ENCODE measurements around the gene PLXNB2.
"Not testable (repeated sequence)": the region's sequence is repeated elsewhere in the genome, so short reads cannot be mapped to it uniquely, and the experiment has no call there.

The PLXNB2 gene, protein sequence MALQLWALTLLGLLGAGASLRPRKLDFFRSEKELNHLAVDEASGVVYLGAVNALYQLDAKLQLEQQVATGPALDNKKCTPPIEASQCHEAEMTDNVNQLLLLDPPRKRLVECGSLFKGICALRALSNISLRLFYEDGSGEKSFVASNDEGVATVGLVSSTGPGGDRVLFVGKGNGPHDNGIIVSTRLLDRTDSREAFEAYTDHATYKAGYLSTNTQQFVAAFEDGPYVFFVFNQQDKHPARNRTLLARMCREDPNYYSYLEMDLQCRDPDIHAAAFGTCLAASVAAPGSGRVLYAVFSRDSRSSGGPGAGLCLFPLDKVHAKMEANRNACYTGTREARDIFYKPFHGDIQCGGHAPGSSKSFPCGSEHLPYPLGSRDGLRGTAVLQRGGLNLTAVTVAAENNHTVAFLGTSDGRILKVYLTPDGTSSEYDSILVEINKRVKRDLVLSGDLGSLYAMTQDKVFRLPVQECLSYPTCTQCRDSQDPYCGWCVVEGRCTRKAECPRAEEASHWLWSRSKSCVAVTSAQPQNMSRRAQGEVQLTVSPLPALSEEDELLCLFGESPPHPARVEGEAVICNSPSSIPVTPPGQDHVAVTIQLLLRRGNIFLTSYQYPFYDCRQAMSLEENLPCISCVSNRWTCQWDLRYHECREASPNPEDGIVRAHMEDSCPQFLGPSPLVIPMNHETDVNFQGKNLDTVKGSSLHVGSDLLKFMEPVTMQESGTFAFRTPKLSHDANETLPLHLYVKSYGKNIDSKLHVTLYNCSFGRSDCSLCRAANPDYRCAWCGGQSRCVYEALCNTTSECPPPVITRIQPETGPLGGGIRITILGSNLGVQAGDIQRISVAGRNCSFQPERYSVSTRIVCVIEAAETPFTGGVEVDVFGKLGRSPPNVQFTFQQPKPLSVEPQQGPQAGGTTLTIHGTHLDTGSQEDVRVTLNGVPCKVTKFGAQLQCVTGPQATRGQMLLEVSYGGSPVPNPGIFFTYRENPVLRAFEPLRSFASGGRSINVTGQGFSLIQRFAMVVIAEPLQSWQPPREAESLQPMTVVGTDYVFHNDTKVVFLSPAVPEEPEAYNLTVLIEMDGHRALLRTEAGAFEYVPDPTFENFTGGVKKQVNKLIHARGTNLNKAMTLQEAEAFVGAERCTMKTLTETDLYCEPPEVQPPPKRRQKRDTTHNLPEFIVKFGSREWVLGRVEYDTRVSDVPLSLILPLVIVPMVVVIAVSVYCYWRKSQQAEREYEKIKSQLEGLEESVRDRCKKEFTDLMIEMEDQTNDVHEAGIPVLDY (N-terminal part only)

GRCh38 chr22:50306753-50307749 is at the start of gene PLXNB2:
TSS of gene PLXNB2 (minus strand) at chr22:50307646. CDS start at chr22:50290584, 17,062 bp downstream.
- DNase-seq (ENCODE audit: low read depth in 2 of 2): peak; percentile 53 to 57

DNA sequence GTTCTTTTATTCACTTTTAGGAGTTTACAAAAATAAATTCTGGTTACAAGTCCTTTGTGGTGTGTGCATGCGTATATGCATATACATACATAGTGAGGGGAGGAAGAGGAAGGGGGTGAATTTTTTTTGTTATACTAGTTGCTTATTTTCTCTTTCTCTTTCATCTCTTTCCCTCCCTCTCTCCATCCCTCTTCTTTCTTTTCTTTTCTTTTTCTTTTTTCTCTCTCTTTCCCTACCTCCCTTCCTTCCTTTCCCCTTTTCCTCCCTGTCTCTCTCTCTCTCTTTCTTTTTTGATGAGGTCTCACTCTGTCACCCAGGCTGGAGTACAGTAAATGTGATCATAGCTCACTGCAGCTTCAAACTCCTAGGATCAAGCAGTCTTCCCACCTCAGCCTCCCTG is 49.8 kb upstream of the PLXNB2 start:
- no peak for DNase-seq (ENCODE audit: low read depth in 2 of 2)

DNA sequence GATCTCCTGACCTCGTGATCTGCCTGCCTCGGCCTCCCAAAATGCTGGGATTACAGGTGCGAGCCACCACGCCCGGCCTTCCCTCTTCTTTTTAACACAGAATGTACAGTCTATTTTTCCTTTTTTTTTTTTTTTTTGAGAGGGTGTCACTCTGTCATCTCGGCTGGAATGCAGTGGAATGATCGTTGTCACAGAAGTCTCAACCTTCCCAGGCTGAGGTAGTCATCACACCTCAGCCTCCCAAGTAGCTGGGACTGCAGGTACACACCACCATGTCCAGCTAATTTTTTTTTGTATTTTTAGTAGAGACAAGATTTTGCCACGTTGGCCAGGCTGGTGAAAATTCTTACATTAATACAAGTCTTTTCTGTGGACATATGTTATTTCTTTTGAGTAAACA is 48.7 kb upstream of the PLXNB2 start:
- DNase-seq (ENCODE audit: low read depth in 2 of 2): no peak

DNA sequence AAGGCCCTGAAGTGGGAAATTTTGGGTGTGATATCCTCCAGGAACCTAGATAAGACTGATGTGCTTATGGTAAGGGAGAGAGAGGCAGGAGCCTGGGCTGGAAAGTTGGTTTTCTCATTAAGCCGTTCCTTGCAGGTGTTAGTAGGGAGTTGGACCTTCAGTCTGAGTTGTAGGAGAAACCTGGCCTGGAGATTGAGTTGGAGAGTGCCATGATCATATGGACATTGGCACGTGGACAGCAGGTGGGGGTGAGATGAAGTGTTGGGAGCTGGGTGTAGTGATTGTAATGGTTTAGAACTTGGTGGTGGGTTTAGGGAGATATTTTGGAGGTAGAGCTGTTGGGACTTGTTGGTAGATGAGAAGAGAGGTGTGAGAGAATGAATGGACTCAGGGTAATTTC is 40.6 kb upstream of the PLXNB2 start:
- no peak for DNase-seq (ENCODE audit: low read depth in 2 of 2)

DNA sequence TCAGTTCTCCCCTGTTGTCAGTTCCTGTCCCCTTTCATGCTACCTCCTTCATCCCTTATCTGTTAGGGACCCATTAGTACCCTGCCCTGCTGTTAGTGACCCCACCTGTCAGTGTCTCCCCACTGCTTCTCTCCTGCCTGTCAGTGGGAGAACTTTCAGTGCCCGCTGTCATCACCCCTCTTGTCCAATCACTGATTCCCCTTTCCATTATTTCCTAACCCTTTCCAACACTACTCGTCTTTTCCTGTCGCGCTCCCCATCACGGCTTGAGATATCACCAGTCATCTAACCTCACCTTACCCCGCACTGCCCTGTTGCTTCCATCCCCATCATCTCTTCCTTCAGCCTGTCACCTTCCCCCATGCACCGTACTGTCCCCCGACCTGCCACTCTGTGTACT is 39.7 kb upstream of the PLXNB2 start:
- DNase-seq (ENCODE audit: low read depth in 2 of 2): no peak

GRCh38 chr22:50346470-50346869 is 39.0 kb upstream of the PLXNB2 start:
- no peak for DNase-seq (ENCODE audit: low read depth in 2 of 2)

GRCh38 chr22:50343541-50343935 is 36.1 kb upstream of the PLXNB2 start:
- DNase-seq (ENCODE audit: low read depth in 2 of 2): no peak

DNA sequence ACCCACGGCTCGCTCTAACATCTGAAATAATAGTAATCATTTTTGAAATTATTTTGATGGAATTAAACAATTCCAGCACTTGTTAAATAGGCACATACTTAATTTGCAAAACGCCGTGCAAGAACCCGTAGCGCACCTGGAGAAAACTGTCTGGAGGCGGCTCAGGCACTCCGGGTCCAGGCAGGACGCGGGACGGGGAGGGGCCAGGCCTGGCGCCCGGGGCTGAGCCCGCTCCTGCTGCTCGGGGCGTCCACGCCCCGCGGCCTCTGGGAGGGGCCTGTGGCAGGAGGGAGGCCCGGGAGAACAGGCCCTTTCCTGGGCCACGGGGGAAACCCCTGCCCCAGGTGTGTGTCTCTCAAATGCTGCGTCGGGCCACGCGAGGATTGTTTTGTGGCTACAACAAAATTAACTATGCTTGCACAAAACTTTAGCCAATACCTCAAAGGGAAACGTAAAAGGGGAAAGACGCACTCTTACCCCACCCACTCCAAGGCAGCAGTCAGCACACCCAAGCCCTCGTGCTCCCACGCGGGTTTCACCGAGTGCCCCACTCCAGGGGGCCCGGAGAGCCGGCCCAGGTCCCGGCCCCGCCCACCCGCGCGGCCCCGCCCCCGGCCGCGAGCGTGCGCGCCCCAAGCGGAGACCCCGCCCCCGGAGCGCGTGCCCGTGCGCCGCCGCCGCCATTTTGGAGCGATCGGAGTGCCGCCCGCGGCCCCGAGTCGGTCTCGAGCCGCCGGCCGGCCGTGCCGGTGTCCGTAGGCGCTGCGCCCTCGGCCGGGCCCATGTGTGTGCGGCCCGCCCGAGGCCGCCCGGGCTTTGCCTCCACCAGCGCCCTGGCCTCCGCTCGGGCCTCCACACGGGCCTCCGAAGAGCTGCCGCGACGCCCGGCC is 35.5 kb upstream of the PLXNB2 start, which contains the start of gene PPP6R2:
TSS of gene PPP6R2 (plus strand) at position 677 of the 890 bp plus-strand sequence. CDS start 50,582 bp downstream, outside the sequence.
- no peak for DNase-seq (ENCODE audit: low read depth in 2 of 2)

GRCh38 chr22:50341977-50342650 is 34.7 kb upstream of the PLXNB2 start:
- peak; percentile 60 to 65 for DNase-seq (ENCODE audit: low read depth in 2 of 2)

- DNase-seq (ENCODE audit: low read depth in 2 of 2): no peak
Observed at GRCh38 chr22:50339945-50340879, 32.8 kb upstream of the PLXNB2 start.

DNA sequence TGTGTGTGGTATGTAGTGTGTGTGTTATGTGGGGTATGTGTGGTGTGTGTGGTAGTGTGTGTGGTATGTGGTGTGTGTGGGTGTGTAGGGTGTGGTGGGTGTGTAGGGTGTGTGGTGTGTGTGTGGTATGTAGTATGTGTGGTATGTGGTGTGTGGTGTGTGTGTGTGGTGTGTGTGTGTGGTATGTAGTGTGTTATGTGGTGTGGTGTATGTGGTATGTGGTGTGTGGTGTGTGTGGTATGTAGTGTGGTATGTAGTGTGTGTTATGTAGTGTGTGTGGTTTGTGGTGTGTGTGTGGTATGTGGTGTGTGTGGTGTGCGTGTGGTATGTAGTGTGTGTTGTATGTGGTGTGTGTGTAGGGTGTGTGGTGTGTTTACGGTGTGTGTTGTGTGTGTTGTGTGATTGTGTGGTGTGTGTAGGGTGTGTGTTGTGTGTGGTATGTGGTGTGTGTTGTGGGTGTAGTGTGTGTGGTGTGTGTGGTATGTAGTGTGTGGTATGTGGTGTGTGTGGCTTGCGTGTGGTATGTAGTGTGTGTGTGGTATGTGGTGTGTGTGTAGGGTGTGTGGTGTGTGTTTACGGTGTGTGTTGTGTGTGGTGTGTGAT is 31.5 kb upstream of the PLXNB2 start:
- no peak for DNase-seq (ENCODE audit: low read depth in 2 of 2)

DNA sequence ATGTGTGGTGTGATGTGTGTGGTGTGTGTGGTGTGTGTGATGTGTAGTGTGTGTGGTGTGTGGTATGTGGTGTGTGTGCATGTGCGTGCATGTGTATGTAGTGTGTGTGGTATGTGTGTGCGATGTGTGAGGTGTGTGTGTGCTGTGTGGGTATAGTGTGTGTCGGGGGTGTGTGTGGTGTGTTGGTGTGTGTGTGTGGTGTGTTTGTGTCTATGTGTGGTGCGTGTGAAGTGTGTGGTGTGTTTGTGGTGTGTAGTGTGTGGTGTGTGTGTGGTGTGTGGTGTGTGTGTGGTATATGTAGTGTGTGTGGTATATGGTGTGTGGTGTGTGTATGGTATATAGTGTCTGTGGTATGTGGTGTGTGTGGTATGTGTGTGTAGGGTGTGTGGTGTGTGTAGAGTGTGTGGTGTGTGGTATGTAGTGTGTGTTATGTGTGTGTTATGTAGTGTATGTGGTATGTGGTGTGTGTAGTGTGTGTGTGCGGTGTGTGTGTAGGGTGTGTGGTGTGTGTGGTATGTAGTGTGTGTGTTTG is 30.7 kb upstream of the PLXNB2 start:
- DNase-seq (ENCODE audit: low read depth in 2 of 2): no peak

DNA sequence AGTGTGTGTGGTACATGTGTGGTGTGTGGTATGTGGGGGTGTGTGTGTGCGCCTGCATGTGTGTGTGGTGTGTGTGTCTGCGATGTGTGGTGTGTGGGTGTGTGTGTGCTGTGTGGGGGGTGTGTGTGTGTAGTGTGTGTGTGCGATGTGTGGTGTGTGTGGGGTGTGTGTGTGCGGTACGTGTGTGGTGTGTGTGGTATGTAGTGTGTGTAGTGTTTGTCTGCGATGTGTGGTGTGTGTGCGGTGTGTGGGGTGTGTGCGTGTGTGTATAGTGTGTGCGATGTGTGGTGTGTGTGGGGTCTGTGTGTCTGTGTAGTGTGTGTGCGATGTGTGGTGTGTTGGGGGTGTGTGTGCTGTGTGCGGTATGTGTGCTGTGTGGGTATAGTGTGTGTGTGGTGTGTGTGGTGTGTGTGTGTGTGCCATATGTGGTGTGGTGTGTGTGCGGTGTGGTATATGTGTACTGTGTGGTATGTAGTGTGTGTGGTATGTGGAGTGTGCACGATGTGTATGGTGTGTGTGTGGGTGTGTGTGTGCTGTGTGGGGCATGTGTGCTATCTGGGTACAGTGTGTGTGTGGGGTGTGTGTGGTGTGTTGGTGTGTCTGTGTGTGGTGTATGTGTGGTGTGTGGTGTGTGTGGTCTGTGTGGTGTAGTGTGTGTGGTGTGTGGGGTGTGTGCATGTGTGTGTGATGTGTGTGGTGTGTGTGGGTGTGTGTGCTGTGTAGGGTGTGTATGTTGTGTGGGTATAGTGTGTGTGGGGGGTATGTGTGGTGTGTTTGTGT is 30.0 kb upstream of the PLXNB2 start:
- DNase-seq (ENCODE audit: low read depth in 2 of 2): no peak

DNA sequence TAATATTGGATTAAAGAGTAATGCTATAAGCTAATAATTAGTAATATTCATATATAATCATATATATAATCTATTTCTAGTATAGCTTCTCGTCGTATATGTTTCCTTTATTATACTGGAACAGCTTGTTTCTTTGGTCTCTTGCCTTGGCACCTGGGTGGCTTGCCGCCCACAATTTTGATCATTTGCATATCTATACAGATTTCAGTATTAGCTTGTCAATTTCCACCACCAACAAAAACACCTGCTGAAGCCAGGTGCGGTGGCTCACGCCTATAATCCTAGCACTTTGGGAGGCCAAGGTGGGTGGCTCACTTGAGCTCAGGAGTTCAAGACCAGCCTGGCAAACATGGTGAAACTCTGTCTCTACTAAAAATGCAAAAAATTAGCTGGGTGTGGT is 27.0 kb upstream of the PLXNB2 start:
- DNase-seq (ENCODE audit: low read depth in 2 of 2): not testable (repeated sequence)

DNA sequence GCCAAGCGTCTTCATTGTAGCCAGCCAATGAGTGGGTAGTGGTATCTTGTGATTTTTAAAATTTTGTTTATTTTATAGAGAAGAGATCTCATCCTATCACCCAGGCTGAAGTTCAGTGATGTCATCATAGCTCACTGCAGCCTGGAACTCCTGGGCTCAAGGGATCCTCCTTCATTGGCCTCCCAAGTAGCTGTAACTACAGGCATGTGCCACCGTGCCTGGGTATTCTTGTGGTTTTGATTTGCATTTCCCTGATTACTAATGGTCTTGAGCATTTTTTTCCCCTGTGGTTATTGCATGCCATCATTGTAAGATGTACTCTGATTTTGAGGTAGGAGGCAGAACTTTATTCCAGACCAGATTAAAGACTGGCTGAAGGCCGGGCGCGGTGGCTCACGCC is 21.8 kb upstream of the PLXNB2 start:
- no peak for DNase-seq (ENCODE audit: low read depth in 2 of 2)

GRCh38 chr22:50327711-50328019 is 20.2 kb upstream of the PLXNB2 start:
- no peak for DNase-seq (ENCODE audit: low read depth in 2 of 2)
